OCI-LY3 (cell line): ENCODE data around the gene MAFG.

Experiments used
- CTCF ChIP-seq: fragments of 200-600, 300-600 bp; sonication (generic); IDR thresholded peaks from 2 replicates; pipeline ENCODE4 v1.5.1; 2014; ENCODE audit warnings: antibody characterized with exemption, low read length, low read depth
- EZH2phosphoT487 ChIP-seq: fragments of 200-600 bp; shearing (Covaris generic); IDR thresholded peaks from 2 replicates; pipeline ENCODE4 v1.6.1; 2018; ENCODE audit warnings: antibody characterized with exemption, mixed run types, low read depth

DNA sequence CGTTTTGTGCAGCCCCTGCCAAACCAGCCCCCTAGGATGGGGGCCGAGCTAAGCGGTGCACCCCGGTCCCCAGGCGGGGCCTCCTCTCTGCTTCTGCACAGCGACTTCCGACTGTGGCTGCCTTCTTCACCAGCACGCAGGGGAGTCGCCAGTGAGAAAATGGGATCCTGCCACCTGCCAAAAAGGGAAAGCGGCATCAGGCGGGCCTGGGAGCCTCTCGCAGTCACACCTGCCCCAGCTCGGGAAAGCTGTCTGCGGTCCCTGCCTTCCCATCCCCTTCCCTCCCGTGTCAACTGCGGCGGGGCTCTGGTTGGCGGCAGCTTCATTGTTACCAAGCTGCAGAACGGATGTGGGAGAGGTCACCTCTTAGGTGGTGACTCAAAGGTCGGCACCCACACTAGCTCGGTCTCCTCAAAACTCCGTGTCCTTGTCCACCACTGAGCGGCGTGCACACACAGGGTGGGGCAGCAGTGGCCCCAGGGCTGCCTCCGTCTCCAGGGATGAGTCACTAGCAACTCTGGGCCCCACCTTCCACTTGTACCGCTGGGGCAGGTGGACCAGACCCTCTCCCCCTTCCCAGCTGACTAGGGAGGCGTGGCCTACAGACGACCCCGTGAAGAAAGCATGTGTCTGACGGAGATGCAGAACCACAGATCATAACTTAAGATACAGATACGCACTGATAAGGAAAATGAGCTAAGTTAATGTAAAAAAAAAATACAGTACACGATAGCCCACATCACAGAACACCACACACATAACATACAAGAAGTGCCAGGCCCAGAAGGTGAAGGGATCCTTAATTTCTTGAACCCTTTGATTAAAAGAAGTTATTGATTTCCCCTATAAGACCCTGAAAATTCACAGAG lies 14.9 kb downstream of the MAFG start:
- TF ChIP-seq CTCF (no peak), EZH2phosphoT487 (no peak)
